T1000 (cell line): ENCODE data around the gene ELOVL5.

Experiments
- DNase-seq: peaks from one replicate; lab custom pipeline; 2025; ENCODE audit warnings: mixed read lengths; lab: John Stamatoyannopoulos, UW

ELOVL5 gene

GRCh38 chr6:53240139-53240538 is 108.6 kb downstream of the ELOVL5 start:
- no peak for DNase-seq

- no peak for DNase-seq
These were observed 109.2 kb downstream of the ELOVL5 start for GRCh38 chr6:53239526-53239925.

- DNase-seq: no peak
These were observed 110.4 kb downstream of the ELOVL5 start for GRCh38 chr6:53238311-53238710.

- no peak for DNase-seq
These were observed 112.5 kb downstream of the ELOVL5 start for GRCh38 chr6:53236241-53236640.

- DNase-seq: no peak
These were observed 113.2 kb downstream of the ELOVL5 start for GRCh38 chr6:53235508-53235907.

- no peak for DNase-seq
These were observed 115.4 kb downstream of the ELOVL5 start for GRCh38 chr6:53233309-53233708.

- no peak for DNase-seq
These were observed 117.8 kb downstream of the ELOVL5 start for GRCh38 chr6:53230775-53231467.

GRCh38 chr6:53227847-53228246 is 120.9 kb downstream of the ELOVL5 start:
- DNase-seq: no peak

- DNase-seq: no peak
These were observed 128.1 kb downstream of the ELOVL5 start for GRCh38 chr6:53220605-53221004.
